ENCODE measurements around the gene EPHX1. TPM values are rescaled to one million over a fixed set of nuclear protein-coding genes. Genes with fewer than 3 reads are reported as not detected.

EPHX1 gene
- total RNA-seq, 1 experiment from 2014 or later = 54.6 TPM

DNA sequence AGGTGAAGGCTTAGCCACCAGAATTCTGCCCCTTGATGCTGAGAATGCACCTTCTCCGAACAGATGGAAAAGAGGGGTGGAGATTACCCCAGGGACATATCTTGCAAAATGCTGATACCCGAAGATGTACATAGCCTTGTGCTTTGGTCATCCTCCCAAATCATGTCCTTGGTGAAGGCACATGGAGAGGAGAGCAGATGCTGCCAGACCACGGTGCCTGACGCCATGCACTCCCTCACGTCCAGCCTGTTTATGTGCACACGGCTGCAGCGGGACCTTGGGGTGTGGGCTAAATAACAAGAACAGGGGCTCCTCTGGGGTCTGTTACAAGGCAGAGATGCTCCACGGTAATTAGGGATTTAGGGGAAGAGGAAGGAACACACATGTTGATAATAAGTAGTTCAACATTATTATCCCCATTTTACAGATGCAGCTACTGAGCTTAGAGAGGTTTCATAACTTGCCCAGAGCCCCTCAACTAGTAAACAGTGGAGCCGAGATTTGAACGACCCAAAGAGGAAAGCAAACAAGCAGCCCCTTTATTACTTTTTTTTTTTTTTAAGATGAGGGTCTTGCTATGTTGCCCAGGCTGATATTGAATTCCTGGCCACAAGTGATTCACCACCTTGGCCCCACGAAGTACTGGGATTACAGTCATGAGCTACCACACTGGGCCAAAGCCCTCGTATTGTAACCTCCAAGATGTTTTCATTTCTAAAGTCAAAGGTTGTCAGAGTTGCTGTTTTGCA, 12.9 kb downstream of the EPHX1 start:
- POLR2A ChIA-PET (ENCODE audit: unreplicated experiment) = interaction anchor here (1.0 kb wide), 1 partner anchor 50 kb away, joined by 5 read pairs; no protein-coding TSS in a partner anchor
- no peaks in the 10 kb centered on the region for H3F3A ChIP-seq (ENCODE audit: low read length, unreplicated experiment)
- CTCF ChIA-PET = no interaction called here
- H3K4me3 ChIP-seq (ENCODE audit: low read length) = no peak overlapping the region
- DNase-seq (no peak), ATAC-seq (no peak)
- TF ChIP-seq EZH2phosphoT487 (IDR thresholded peaks at IDR 0.05; ENCODE audit: borderline replicate concordance, low read length) (no peak), EZH2 (IDR thresholded peaks at IDR 0.05; ENCODE audit: low read length, unreplicated experiment) (no peak)
- TF ChIP-seq, protein P1, sequence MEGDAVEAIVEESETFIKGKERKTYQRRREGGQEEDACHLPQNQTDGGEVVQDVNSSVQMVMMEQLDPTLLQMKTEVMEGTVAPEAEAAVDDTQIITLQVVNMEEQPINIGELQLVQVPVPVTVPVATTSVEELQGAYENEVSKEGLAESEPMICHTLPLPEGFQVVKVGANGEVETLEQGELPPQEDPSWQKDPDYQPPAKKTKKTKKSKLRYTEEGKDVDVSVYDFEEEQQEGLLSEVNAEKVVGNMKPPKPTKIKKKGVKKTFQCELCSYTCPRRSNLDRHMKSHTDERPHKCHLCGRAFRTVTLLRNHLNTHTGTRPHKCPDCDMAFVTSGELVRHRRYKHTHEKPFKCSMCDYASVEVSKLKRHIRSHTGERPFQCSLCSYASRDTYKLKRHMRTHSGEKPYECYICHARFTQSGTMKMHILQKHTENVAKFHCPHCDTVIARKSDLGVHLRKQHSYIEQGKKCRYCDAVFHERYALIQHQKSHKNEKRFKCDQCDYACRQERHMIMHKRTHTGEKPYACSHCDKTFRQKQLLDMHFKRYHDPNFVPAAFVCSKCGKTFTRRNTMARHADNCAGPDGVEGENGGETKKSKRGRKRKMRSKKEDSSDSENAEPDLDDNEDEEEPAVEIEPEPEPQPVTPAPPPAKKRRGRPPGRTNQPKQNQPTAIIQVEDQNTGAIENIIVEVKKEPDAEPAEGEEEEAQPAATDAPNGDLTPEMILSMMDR (conservative IDR thresholded peaks at IDR 0.05; ENCODE audit: low read depth, low read length) = no peak
- peaks cover 29% of the 10 kb centered on the region for H3K79me2 ChIP-seq (ENCODE audit: low read length)
- no peaks in the 10 kb centered on the region for H3K9me3 ChIP-seq (ENCODE audit: low read length)
- BruUV-seq (replicated peaks) = no TSS peak
- no peak overlapping the region for H2AFZ ChIP-seq (ENCODE audit: low read length)
- no peaks in the 10 kb centered on the region for H4K20me1 ChIP-seq (ENCODE audit: low read length)
- H3K9ac ChIP-seq (ENCODE audit: low read length) = no peak overlapping the region
- intact Hi-C loops (cut with micrococcal nuclease) = no loop called here
- H3K9me2 ChIP-seq (replicated peaks; ENCODE audit: low read length) = no peaks in the 10 kb centered on the region
- H3K27me3 ChIP-seq (ENCODE audit: low read length) = no peaks in the 10 kb centered on the region
- H3K4me1 ChIP-seq (ENCODE audit: insufficient read depth, low read length) = peaks cover 16% of the 10 kb centered on the region
- H3K27ac ChIP-seq (ENCODE audit: low read length) = no peak overlapping the region
- H3K36me3 ChIP-seq (ENCODE audit: low read depth, low read length) = no peaks in the 10 kb centered on the region; the same call in 1 of the 2 replicates
- H3K4me2 ChIP-seq (ENCODE audit: low read length) = no peak overlapping the region

DNA sequence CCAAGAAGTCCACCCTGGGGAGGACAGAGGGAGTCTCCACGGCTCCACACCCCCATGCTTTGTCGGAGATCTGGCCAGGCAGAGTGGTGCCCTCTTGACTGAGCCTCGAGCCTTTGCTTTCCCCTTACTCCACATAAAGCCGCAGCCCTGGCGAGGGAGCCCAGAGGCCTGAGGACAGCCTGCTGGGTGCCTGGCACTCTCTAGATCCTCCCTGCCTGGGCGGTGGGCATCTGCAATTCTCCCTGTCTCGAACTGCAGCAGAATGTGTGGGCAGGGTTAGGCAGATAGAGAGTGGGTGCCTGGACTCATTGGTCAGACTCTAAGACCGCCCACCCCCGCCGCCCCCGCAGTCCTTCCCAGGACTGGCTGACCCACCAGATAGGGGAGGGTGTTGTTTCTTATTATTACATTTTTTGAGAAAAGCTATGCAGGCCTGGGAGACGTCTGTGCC, 13.9 kb downstream of the EPHX1 start:
- ATAC-seq (no peak), DNase-seq (no peak)
- Histone ChIP-seq H3K9me2 (replicated peaks; ENCODE audit: low read length) (no peaks in the 10 kb centered on the region), H3K4me1 (ENCODE audit: insufficient read depth, low read length) (peaks cover 10% of the 10 kb centered on the region), H4K20me1 (ENCODE audit: low read length) (no peaks in the 10 kb centered on the region), H3K9ac (ENCODE audit: low read length) (no peak overlapping the region), H3K79me2 (ENCODE audit: low read length) (peaks cover 20% of the 10 kb centered on the region), H3K36me3 (ENCODE audit: low read depth, low read length) (no peaks in the 10 kb centered on the region; the same call in 1 of the 2 replicates), H3F3A (ENCODE audit: low read length, unreplicated experiment) (no peaks in the 10 kb centered on the region), H3K4me3 (ENCODE audit: low read length) (no peak overlapping the region), H3K27me3 (ENCODE audit: low read length) (no peaks in the 10 kb centered on the region), H2AFZ (ENCODE audit: low read length) (no peak overlapping the region), H3K4me2 (ENCODE audit: low read length) (no peak overlapping the region), H3K9me3 (ENCODE audit: low read length) (no peaks in the 10 kb centered on the region), H3K27ac (ENCODE audit: low read length) (no peak overlapping the region)
- TF ChIP-seq, protein P1 (conservative IDR thresholded peaks at IDR 0.05; ENCODE audit: low read depth, low read length) = no peak
- no peak for TF ChIP-seq EZH2phosphoT487 (IDR thresholded peaks at IDR 0.05; ENCODE audit: borderline replicate concordance, low read length)
- TF ChIP-seq EZH2 (IDR thresholded peaks at IDR 0.05; ENCODE audit: low read length, unreplicated experiment) = no peak
- intact Hi-C loops (cut with micrococcal nuclease) = no loop called here
- no TSS peak for BruUV-seq (replicated peaks)
- ChIA-PET CTCF (no interaction called here), POLR2A (ENCODE audit: unreplicated experiment) (no interaction called here)

DNA sequence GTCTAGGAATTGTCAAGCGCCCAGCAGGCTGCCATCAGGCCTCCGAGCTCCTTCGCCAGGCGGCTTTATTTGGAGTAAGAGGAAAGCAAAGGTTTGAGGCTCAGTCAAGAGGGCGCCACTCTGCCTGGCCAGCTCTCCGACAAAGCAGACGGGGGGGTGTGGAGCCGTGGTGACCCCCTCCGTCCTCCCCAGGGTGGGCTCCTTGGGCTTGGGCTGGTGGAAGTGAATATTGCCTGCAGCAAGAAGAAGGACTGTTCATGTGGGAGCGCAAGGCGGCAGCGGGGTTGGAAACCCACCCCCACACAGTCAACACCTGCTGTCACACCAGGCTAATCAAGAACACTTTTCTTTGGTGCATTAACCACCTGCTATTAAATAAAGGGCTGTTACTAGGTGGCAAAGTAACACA, 14.6 kb downstream of the EPHX1 start:
- ChIA-PET POLR2A (ENCODE audit: unreplicated experiment) (no interaction called here), CTCF (no interaction called here)
- no peak for DNase-seq

More for the DNA sequence above, 14.6 kb downstream of the EPHX1 start:
- H3K4me3 ChIP-seq (ENCODE audit: low read length) = no peak overlapping the region
- H3K9me3 ChIP-seq (ENCODE audit: low read length) = no peaks in the 10 kb centered on the region
- TF ChIP-seq EZH2phosphoT487 (IDR thresholded peaks at IDR 0.05; ENCODE audit: borderline replicate concordance, low read length) (no peak), EZH2 (IDR thresholded peaks at IDR 0.05; ENCODE audit: low read length, unreplicated experiment) (no peak)
- TF ChIP-seq, protein P1 (conservative IDR thresholded peaks at IDR 0.05; ENCODE audit: low read depth, low read length) = no peak
- no peak overlapping the region for H2AFZ ChIP-seq (ENCODE audit: low read length)
- BruUV-seq (replicated peaks) = no TSS peak
- H3K27me3 ChIP-seq (ENCODE audit: low read length) = no peaks in the 10 kb centered on the region
- H3F3A ChIP-seq (ENCODE audit: low read length, unreplicated experiment) = no peaks in the 10 kb centered on the region
- no peak for ATAC-seq
- H3K79me2 ChIP-seq (ENCODE audit: low read length) = peaks cover 16% of the 10 kb centered on the region
- no peak overlapping the region for H3K4me2 ChIP-seq (ENCODE audit: low read length)
- H3K9me2 ChIP-seq (replicated peaks; ENCODE audit: low read length) = no peaks in the 10 kb centered on the region
- H4K20me1 ChIP-seq (ENCODE audit: low read length) = no peaks in the 10 kb centered on the region
- no peaks in the 10 kb centered on the region; the same call in 1 of the 2 replicates for H3K36me3 ChIP-seq (ENCODE audit: low read depth, low read length)
- intact Hi-C loops (cut with micrococcal nuclease) = no loop called here
- peaks cover 10% of the 10 kb centered on the region for H3K4me1 ChIP-seq (ENCODE audit: insufficient read depth, low read length)
- no peak overlapping the region for H3K9ac ChIP-seq (ENCODE audit: low read length)
- no peak overlapping the region for H3K27ac ChIP-seq (ENCODE audit: low read length)
